ENCODE measurements around the gene NIPSNAP2. TPM values are rescaled to one million over a fixed set of nuclear protein-coding genes. Genes with fewer than 3 reads are reported as not detected.

The NIPSNAP2 gene
- total and polyA plus RNA-seq, 2 of the 13 experiments (the other 11 are each of a cell fraction or from before 2014, with no cell fraction given), result 40.3 to 61.5 TPM

- no peak overlapping the region for H3K9ac ChIP-seq (ENCODE audit: insufficient read depth, low read depth, low read length)
- H3K4me2 ChIP-seq (ENCODE audit: low read depth, low read length), result no peak overlapping the region
- 96% methylated on average over 7 of the region's 7 CpGs for WGBS (ENCODE audit: low lambda C conversion rate)
- H2AFZ ChIP-seq (ENCODE audit: low read length), result no peak overlapping the region
- ATAC-seq, result no peak
- POLR2A ChIA-PET, result interaction anchor here (1.8 kb wide), 1 partner anchor 12 kb away, joined by 5 read pairs; the partner anchor contains the start of gene NIPSNAP2
- no peak for FAIRE-seq
- no TSS peak for BruUV-seq (replicated peaks)
- no peaks in the 10 kb centered on the region; a peak in 1 of 5 replicates for H3K27me3 ChIP-seq (ENCODE audit: control insufficient read depth in 1 of 2, insufficient read depth in 2 of 2, low read length in 2 of 2)
- no peaks in the 10 kb centered on the region for H3K9me3 ChIP-seq (ENCODE audit: low read length)
- in situ Hi-C loops (cut with HindIII; ENCODE audit: extremely low pct_ligation_motif_present, low pct_unique_long_range_greater_than_20kb) (no loop called here), intact Hi-C loops (cut with micrococcal nuclease; ENCODE audit: unreplicated experiment) (no loop called here)
- no peak overlapping the region for H3K4me3 ChIP-seq (replicated peaks in 1 of 3; ENCODE audit: insufficient read depth in 1 of 3, low read depth in 2 of 3, low read length in 3 of 3)
- peaks cover 12 to 42% of the 10 kb centered on the region in 2 experiments for H3K36me3 ChIP-seq (replicated peaks in 1 of 2; ENCODE audit: control insufficient read depth in 1 of 2, insufficient read depth in 2 of 2, low read length in 2 of 2)
- peaks cover 15% of the 10 kb centered on the region for H3K79me2 ChIP-seq (ENCODE audit: insufficient read depth, low read length)
- no peak overlapping the region for H3K27ac ChIP-seq (ENCODE audit: extremely low read length, insufficient read depth, low read length)
- H4K20me1 ChIP-seq (ENCODE audit: insufficient read depth, low read length), result no peaks in the 10 kb centered on the region
- CTCF ChIA-PET (ENCODE audit: low intra/inter-chr PET ratio, low total read pairs), result no interaction called here
- no peak for DNase-seq (ENCODE audit: low spot score)
- TF ChIP-seq IRF9 (CRISPR knock-in tag; IDR thresholded peaks at IDR 0.05; ENCODE audit: borderline replicate concordance), result no peak
- no peaks in the 10 kb centered on the region for H3K4me1 ChIP-seq (ENCODE audit: insufficient read depth, low read length)
Measured at GRCh38 chr7:55975988-55976633, 11.7 kb downstream of the NIPSNAP2 start.

- H3K27ac ChIP-seq (ENCODE audit: extremely low read length, insufficient read depth, low read length), result no peak overlapping the region
- ChIA-PET CTCF (ENCODE audit: low intra/inter-chr PET ratio, low total read pairs) (no interaction called here), POLR2A (no interaction called here)
- H3K9me3 ChIP-seq (ENCODE audit: low read length), result no peaks in the 10 kb centered on the region
- DNase-seq (ENCODE audit: low spot score) (no peak), ATAC-seq (no peak), FAIRE-seq (no peak)
- peaks cover 8% of the 10 kb centered on the region for H3K79me2 ChIP-seq (ENCODE audit: insufficient read depth, low read length)
- no peaks in the 10 kb centered on the region for H3K27me3 ChIP-seq (ENCODE audit: control insufficient read depth in 1 of 2, insufficient read depth in 2 of 2, low read length in 2 of 2)
- H4K20me1 ChIP-seq (ENCODE audit: insufficient read depth, low read length), result no peaks in the 10 kb centered on the region
- 94% methylated on average over 4 of the region's 4 CpGs for WGBS (ENCODE audit: low lambda C conversion rate)
- in situ Hi-C loops (cut with HindIII; ENCODE audit: extremely low pct_ligation_motif_present, low pct_unique_long_range_greater_than_20kb), result no loop called here
- H3K4me3 ChIP-seq (replicated peaks in 1 of 3; ENCODE audit: insufficient read depth in 1 of 3, low read depth in 2 of 3, low read length in 3 of 3), result no peak overlapping the region
- no peak overlapping the region for H3K9ac ChIP-seq (ENCODE audit: insufficient read depth, low read depth, low read length)
- peaks cover 15 to 48% of the 10 kb centered on the region in 2 experiments for H3K36me3 ChIP-seq (replicated peaks in 1 of 2; ENCODE audit: control insufficient read depth in 1 of 2, insufficient read depth in 2 of 2, low read length in 2 of 2)
- no peaks in the 10 kb centered on the region for H3K4me1 ChIP-seq (ENCODE audit: insufficient read depth, low read length)
- BruUV-seq (replicated peaks), result no TSS peak
- no peak overlapping the region for H2AFZ ChIP-seq (ENCODE audit: low read length)
- H3K4me2 ChIP-seq (ENCODE audit: low read depth, low read length), result no peak overlapping the region
- TF ChIP-seq NFYB (CRISPR knock-in tag; IDR thresholded peaks at IDR 0.05) (no peak), ARID3A (IDR thresholded peaks at IDR 0.05; ENCODE audit: low read depth, low read length) (no peak), MIER2 (CRISPR knock-in tag; IDR thresholded peaks at IDR 0.05) (no peak), XBP1 (CRISPR knock-in tag; IDR thresholded peaks at IDR 0.05) (no peak), SYNCRIP (IDR thresholded peaks at IDR 0.05; ENCODE audit: insufficient read depth, low read depth, low read length) (no peak), TAF1 (CRISPR knock-in tag; IDR thresholded peaks at IDR 0.05) (no peak), USF2 (IDR thresholded peaks at IDR 0.05; ENCODE audit: low read depth, low read length) (no peak), USF2 (CRISPR knock-in tag; IDR thresholded peaks at IDR 0.05; ENCODE audit: borderline replicate concordance) (no peak), ZEB1 (IDR thresholded peaks at IDR 0.05; ENCODE audit: insufficient replicate concordance, low read depth) (no peak), ZNF619 (CRISPR knock-in tag; IDR thresholded peaks at IDR 0.05) (no peak), POLR2A (IDR thresholded peaks at IDR 0.05; ENCODE audit: insufficient read depth in 1 of 2, low read depth in 2 of 2, low read length in 2 of 2) (no peak), ZNF17 (CRISPR knock-in tag; IDR thresholded peaks at IDR 0.05) (no peak), ZNF24 (IDR thresholded peaks at IDR 0.05) (no peak)
- intact Hi-C loops (cut with micrococcal nuclease; ENCODE audit: unreplicated experiment), result no loop called here
Measured at GRCh38 chr7:55977831-55978230, 13.4 kb downstream of the NIPSNAP2 start.
